ENCODE measurements around the gene SMIM14. TPM values are rescaled to one million over a fixed set of nuclear protein-coding genes. Genes with fewer than 3 reads are reported as not detected.
"Not testable (repeated sequence)": the region's sequence is repeated elsewhere in the genome, so short reads cannot be mapped to it uniquely, and the experiment has no call there.

Gene SMIM14
- total RNA-seq, 1 donor from 2014 or later = 209 TPM

- DNase-seq (ENCODE audit: low spot score) (no peak), ATAC-seq (no peak)
Observed at GRCh38 chr4:39608451-39608850, 30.2 kb downstream of the SMIM14 start.

DNA sequence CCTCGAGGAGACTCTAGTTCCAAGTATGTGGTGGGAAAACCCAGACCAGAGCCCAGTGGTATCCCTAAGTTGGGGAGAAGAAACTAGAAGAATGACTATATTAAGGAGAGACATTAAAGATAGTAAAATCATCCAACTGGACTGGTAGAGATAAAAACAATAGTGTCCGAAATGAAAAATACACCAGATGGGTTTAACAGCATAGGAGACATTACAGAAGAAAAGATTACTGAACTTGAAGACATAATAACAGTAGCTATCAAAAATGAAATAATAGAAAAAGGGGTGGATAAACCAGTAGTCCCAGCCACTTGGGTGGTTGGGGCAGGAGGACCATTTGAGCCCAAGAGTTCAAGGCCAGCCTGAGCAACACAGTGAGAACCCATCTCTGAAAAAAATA lies 31.9 kb downstream of the SMIM14 start:
- ATAC-seq (no peak), DNase-seq (ENCODE audit: low spot score) (no peak)

GRCh38 chr4:39597695-39598381 lies 40.8 kb downstream of the SMIM14 start:
- DNase-seq (ENCODE audit: low spot score) = no peak
- ATAC-seq = no peak

DNA sequence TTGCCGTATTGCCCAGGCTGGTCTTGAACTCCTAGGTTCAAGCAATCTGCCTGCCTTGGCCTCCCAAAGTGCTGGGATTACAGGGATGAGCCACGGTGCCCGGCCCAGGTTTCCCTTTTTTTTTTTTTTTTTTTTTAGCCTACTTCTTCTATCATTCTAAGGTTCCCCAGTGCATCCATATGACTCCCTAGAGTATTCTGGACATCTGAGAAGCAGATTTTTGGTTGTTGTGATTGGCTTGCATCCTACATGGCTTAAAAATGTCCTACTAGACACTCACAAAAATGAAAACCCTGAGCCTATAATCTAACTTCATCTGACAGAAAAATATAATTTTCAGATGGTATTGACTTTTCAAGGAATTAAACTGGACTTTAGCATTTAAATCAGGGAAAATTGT lies 41.7 kb downstream of the SMIM14 start:
- ATAC-seq = no peak
- DNase-seq (ENCODE audit: low spot score) = no peak

GRCh38 chr4:39591290-39591689 lies 47.4 kb downstream of the SMIM14 start:
- DNase-seq (ENCODE audit: low spot score) = no peak

GRCh38 chr4:39587881-39588280 lies 50.8 kb downstream of the SMIM14 start:
- DNase-seq (ENCODE audit: low spot score) (no peak), ATAC-seq (peak; percentile 21)

More at GRCh38 chr4:39591290-39591689, 47.4 kb downstream of the SMIM14 start:
- ATAC-seq = no peak

DNA sequence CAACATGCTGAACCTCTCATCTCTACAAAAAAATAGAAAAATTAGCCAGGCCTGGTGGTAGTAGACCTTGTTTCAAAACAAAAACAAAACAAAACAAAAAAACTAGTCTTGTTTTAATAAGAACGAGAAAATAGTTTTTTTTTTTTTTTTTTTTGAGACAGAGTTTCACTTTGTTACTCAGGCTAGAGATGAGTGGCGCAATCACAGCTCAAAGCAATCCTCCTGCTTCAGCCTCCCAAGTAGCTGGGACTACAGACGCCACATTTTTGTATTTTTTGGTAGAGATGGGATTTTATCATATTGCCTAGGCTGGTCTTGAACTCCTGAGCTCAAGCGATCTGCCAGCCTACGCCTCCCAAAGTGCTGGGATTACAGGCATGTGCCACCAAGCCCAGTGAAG lies 63.7 kb downstream of the SMIM14 start:
- ATAC-seq (no peak), DNase-seq (ENCODE audit: low spot score) (no peak)

GRCh38 chr4:39571504-39571903 lies 67.2 kb downstream of the SMIM14 start:
- ATAC-seq = peak; percentile 84
- DNase-seq (ENCODE audit: low spot score) = no peak

GRCh38 chr4:39571054-39571453 lies 67.6 kb downstream of the SMIM14 start:
- ATAC-seq (no peak), DNase-seq (ENCODE audit: low spot score) (no peak)

DNA sequence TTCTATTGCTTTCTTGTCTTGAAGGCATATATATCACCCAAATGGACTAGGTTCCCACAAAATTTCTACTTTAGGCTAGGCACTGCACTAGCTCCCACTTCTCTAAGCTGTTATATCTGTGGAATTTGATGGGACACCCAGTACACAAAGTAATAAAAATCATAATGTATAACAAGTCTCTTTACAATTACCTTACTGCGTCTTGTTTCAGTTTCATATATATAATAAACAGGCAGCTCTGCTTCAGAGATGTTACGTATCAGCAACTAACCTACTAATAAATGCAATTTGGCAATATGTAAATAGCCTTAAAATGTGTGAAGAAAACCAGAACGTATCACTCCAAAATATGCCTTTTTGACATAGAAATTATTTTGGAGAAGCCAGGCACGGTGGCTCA lies 69.5 kb downstream of the SMIM14 start:
- no peak for DNase-seq (ENCODE audit: low spot score)
- no peak for ATAC-seq

- no peak for ATAC-seq
- DNase-seq (ENCODE audit: low spot score) = no peak
Observed at GRCh38 chr4:39568805-39569204, 69.9 kb downstream of the SMIM14 start.

DNA sequence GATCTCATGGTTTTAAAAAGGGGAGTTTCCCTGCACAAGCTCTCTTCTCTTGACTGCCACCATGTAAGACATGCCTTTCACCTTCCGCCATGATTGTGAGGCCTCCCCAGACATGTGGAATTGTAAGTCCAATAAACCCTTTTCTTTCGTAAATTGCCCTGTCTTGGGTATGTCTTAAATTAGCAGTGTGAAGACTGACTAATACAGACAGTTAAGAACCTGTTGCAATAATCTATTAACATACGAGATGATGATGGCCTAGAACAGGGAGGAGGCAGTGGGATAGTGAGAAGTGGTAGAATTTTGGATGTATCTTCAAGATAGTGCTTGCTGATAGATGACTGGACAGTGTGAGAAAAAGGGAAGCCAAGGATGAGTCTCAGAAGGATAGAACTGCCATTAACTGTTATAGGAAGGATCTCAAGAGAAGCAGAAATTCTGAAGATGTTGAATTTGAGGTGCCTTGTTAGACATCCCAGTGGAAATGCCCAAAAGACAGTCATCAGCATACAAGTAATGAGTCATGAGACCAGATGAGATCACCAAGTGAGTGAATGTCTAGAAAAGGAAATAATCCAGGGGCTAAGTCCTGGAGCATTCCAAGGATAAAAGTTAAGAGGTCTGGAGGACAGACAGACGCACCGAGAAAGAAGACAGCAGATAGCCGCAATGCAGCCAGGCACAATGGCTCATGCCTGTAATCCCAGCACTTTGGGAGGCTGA lies 72.6 kb downstream of the SMIM14 start:
- no peak for DNase-seq (ENCODE audit: low spot score)
- no peak for ATAC-seq

DNA sequence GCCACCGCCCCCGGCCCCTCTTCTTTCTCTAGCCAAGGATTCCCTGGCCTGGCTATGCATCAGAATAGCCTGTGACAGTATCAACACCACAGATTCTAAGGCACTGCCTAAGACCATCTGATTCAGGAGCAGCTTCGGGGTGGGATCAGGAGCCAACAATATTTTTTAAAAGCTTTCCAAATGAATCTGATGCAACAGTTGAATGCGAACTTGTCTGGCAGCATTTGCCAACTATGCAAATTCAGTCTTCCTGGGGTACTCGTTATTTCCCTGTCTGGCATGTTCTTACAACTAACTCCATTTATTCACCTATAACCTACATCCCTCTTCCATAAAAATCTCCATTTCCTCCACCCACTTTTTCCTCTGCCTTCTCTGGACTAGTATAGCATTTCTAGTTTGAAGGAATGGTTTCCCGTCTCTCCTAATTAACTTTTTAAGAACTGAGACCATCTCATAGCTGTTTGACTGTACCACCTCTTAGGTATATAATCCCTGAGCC lies 75.3 kb downstream of the SMIM14 start:
- DNase-seq (ENCODE audit: low spot score) = no peak
- no peak for ATAC-seq

DNA sequence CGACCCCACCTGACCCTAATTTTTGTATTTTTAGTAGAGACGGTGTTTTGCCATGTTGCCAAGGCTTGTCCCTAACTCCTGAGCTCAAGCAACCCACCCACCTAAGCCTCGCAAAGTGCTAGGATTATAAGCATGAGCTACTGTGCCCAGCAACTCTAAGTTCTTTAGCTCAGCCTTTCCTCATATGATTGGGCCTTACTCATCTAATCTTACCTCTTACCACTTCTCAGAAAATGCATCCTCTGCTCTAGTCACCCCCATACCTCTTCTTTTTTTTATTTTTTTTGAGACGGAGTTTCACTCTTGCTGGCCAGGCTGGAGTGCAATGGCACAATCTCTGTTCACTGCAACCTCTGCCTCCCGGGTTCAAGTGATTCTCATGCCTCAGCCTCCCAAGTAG lies 75.9 kb downstream of the SMIM14 start:
- no peak for ATAC-seq
- DNase-seq (ENCODE audit: low spot score) = no peak

DNA sequence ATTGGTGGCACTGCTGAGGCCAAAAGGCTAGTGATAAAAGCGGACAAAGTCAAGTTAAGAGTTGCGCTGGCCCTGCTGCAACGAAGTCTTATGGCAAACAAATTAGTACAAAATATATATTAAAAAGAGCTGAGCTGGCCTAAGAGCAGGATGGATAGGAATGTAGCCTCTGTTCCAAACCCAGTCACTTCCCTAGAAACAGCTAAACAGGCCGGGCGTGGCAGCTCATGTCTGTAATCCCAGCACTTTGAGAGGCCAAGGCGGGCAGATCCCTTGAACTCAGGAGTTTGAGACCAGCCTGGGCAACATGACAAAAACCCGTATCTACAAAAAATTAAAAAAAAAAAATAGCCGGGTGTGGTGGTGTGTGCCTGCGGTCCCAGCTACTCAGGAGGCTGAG lies 79.0 kb downstream of the SMIM14 start:
- no peak for ATAC-seq

DNA sequence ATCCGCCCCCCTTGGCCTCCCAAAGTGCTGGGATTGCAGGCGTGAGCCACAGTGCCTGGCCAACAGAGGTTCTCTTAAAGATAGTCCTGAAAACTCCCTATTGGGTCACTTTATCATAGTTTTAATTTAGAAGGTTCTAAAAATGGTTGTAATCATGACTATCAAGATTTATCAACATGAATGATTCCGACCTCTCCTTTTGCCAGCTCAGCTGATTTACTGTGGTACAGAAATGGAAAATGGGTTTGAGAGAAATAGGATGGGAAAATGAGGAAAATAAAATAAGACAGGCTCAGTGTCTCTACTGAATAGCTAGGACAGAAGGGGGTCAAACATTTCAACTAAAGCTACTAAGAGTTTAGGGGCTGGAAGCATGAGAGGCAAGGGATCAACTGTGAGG lies 83.2 kb downstream of the SMIM14 start:
- DNase-seq (ENCODE audit: low spot score) (no peak), ATAC-seq (no peak)

More for the DNA sequence above, 79.0 kb downstream of the SMIM14 start:
- DNase-seq (ENCODE audit: low spot score) = no peak

- ATAC-seq (no peak), DNase-seq (ENCODE audit: low spot score) (no peak)
Observed at GRCh38 chr4:39548425-39549067, 90.1 kb downstream of the SMIM14 start.

- ATAC-seq (no peak), DNase-seq (ENCODE audit: low spot score) (no peak)
Observed at GRCh38 chr4:39544580-39545315, 93.9 kb downstream of the SMIM14 start.

DNA sequence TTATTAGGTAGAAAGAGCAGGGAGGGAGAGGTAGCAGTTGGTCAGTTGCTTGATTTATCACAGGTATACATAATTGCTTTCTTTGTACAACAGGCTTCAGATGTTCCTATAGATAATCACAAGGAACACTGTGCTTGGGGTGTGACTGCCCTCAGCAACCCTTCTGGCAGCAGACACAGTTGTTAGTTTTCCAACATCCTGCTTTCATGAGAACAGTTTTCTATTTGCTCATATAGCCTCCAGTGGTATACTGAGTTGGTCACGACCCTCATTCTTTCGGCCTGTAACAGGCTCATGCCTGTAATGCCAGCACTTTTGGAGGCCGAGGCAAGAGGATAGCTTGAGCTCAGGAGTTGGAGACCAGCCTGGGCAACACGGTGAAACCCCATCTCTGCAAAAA lies 94.6 kb downstream of the SMIM14 start:
- DNase-seq (ENCODE audit: low spot score); ATAC-seq: not testable (repeated sequence)

DNA sequence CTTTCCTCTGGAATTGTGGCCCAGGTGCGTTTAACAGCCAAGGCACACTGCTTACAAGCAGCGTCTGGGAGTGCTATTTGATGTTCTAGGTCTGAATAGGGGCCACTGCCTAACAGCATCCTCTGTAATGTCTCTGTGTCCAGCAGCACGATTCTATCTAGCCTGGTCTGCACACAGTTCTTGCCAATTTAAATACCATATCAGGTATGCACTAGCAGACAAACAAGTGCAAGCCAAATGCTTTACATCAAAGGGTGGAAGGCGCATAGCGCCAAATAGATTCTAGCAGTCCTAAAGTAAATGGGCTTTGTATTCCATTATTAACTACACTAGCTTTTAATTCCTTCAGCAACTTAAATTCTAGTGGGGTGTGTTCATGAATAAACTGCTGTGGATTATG lies 95.6 kb downstream of the SMIM14 start:
- ATAC-seq (peak; percentile 52), DNase-seq (ENCODE audit: low spot score) (no peak)

GRCh38 chr4:39542611-39543012 lies 96.1 kb downstream of the SMIM14 start:
- DNase-seq (ENCODE audit: low spot score) (no peak), ATAC-seq (peak; percentile 74)

Measured in left lobe of liver (tissue), 2 donors.